Measurements from ENCODE around the gene LDLRAD4.

LDLRAD4 gene

GRCh38 chr18:13290856-13291271 is 72.3 kb downstream of the LDLRAD4 start:
- Histone ChIP-seq H3K4me2 (ENCODE audit: low read length) (no peak overlapping the region), H3K9me3 (ENCODE audit: control insufficient read depth, low read length) (no peaks in the 10 kb centered on the region), H3K4me3 (ENCODE audit: low read depth, low read length) (no peak overlapping the region), H3K27ac (no peak overlapping the region), H3K4me1 (no peaks in the 10 kb centered on the region), H3K9ac (no peak overlapping the region), H3K27me3 (ENCODE audit: control insufficient read depth, insufficient read depth, low read length) (no peaks in the 10 kb centered on the region), H2AFZ (no peak overlapping the region), H3K79me2 (peaks cover 3% of the 10 kb centered on the region), H3K36me3 (ENCODE audit: control insufficient read depth, insufficient read depth, low read length) (no peaks in the 10 kb centered on the region)
- TF ChIP-seq CTCF (IDR thresholded peaks at IDR 0.05) = no peak

- H3K36me3 ChIP-seq (ENCODE audit: control insufficient read depth, insufficient read depth, low read length) = no peaks in the 10 kb centered on the region
- no peaks in the 10 kb centered on the region for H3K9me3 ChIP-seq (ENCODE audit: control insufficient read depth, low read length)
- no peaks in the 10 kb centered on the region for H3K4me1 ChIP-seq
Observed at GRCh38 chr18:13291299-13291698, 72.7 kb downstream of the LDLRAD4 start.

DNA sequence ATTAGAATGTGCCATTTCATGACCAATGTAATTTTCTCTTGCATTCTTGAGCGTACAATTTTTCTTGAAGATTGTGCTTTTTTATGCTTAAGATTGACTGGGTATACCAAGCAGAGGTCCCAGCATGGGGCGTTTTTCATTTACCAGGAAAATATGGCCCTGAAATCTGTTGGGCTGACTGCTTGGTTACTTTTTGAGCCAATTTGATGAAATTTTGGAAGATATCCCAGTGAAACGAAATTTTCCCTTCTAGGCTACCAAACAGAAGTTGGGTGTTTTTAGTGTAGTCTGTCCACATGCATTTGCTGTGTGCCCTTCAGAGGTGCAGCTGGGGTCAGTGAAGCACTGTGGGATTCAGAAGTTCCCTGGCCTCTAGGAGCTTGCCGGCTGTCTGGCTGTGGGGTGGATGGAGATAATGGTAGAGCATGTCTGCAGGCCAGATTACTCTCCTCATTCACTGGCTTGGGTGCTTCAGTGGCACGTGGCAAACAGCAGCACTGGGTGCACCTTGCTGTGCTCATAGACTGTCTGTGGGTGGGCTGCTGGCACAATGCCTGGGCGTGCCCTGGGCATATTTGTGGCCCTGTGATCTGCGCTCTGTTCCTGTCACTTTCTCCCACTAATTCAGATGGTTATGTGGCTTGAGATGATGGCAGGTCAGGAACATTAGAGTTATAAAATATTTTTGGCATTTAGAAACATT is 73.3 kb downstream of the LDLRAD4 start:
- no peak for TF ChIP-seq CTCF (IDR thresholded peaks at IDR 0.05)
- Histone ChIP-seq H3K79me2 (peaks cover 6% of the 10 kb centered on the region), H2AFZ (no peak overlapping the region), H3K4me3 (ENCODE audit: low read depth, low read length) (no peak overlapping the region), H3K27me3 (ENCODE audit: control insufficient read depth, insufficient read depth, low read length) (no peaks in the 10 kb centered on the region), H3K27ac (no peak overlapping the region), H3K4me2 (ENCODE audit: low read length) (no peak overlapping the region), H3K36me3 (ENCODE audit: control insufficient read depth, insufficient read depth, low read length) (no peaks in the 10 kb centered on the region), H3K9me3 (ENCODE audit: control insufficient read depth, low read length) (no peaks in the 10 kb centered on the region), H3K9ac (no peak overlapping the region), H3K4me1 (no peaks in the 10 kb centered on the region)

More at GRCh38 chr18:13291299-13291698, 72.7 kb downstream of the LDLRAD4 start:
- Histone ChIP-seq H3K79me2 (peaks cover 3% of the 10 kb centered on the region), H3K27ac (no peak overlapping the region), H3K9ac (no peak overlapping the region), H3K4me2 (ENCODE audit: low read length) (no peak overlapping the region), H3K4me3 (ENCODE audit: low read depth, low read length) (no peak overlapping the region), H2AFZ (no peak overlapping the region), H3K27me3 (ENCODE audit: control insufficient read depth, insufficient read depth, low read length) (no peaks in the 10 kb centered on the region)
- TF ChIP-seq CTCF (IDR thresholded peaks at IDR 0.05) = no peak

DNA sequence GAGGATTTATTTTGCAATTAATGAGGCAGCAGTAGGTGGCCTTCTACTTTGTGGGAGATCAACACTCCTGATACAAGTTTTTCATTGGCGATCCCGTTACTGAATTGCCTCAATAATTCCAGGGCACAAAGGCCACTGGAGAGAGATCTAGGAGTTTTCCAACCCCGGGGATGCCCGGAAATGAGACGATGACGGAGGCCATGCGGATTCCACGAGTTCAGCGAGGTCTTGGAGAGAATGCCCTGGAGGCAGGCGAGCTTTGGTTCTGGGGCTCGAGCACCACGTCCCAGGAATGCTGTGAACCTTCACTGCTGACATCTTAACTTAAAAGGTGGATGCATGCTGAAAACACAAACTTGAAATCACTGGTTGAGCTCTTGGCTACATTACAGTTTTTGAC is 74.2 kb downstream of the LDLRAD4 start:
- Histone ChIP-seq H3K27me3 (ENCODE audit: control insufficient read depth, insufficient read depth, low read length) (no peaks in the 10 kb centered on the region), H3K4me3 (ENCODE audit: low read depth, low read length) (no peak overlapping the region), H3K27ac (no peak overlapping the region), H3K9ac (no peak overlapping the region), H3K9me3 (ENCODE audit: control insufficient read depth, low read length) (no peaks in the 10 kb centered on the region), H3K36me3 (ENCODE audit: control insufficient read depth, insufficient read depth, low read length) (no peaks in the 10 kb centered on the region), H3K4me1 (no peaks in the 10 kb centered on the region), H2AFZ (no peak overlapping the region), H3K79me2 (peaks cover 11% of the 10 kb centered on the region), H3K4me2 (ENCODE audit: low read length) (no peak overlapping the region)
- TF ChIP-seq CTCF (IDR thresholded peaks at IDR 0.05) = no peak

DNA sequence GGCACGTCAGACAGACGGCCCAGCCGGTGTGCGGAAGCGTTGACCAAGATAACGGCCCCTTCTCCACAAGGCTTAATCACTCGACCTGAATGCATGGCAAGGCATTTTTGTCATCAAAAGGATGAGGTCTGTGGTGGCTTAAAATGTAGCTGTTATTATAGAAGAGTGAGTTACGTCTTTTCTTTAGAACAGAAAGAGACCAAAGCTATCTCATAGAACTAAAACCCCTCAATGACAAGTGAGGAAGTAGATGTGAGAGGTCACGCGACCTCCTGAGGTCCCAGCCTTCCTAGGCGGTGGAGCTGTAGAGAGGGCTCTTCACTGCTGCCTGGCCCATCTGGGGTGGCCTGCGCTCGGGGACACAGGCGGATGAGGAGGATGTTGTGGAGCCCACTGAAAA is 75.7 kb downstream of the LDLRAD4 start:
- Histone ChIP-seq H3K9me3 (ENCODE audit: control insufficient read depth, low read length) (no peaks in the 10 kb centered on the region), H2AFZ (no peak overlapping the region)

More for the DNA sequence above, 75.7 kb downstream of the LDLRAD4 start:
- H3K4me3 ChIP-seq (ENCODE audit: low read depth, low read length) = no peak overlapping the region
- H3K4me1 ChIP-seq = no peaks in the 10 kb centered on the region
- peaks cover 14% of the 10 kb centered on the region for H3K79me2 ChIP-seq
- no peak overlapping the region for H3K9ac ChIP-seq
- H3K27me3 ChIP-seq (ENCODE audit: control insufficient read depth, insufficient read depth, low read length) = no peaks in the 10 kb centered on the region
- H3K4me2 ChIP-seq (ENCODE audit: low read length) = no peak overlapping the region
- no peaks in the 10 kb centered on the region for H3K36me3 ChIP-seq (ENCODE audit: control insufficient read depth, insufficient read depth, low read length)
- no peak for TF ChIP-seq CTCF (IDR thresholded peaks at IDR 0.05)
- H3K27ac ChIP-seq = no peak overlapping the region
